ENCODE results near the gene ZFAND2A. TPM values are rescaled to one million over a fixed set of nuclear protein-coding genes. Genes with fewer than 3 reads are reported as not detected.
"Not testable (repeated sequence)": the region's sequence is repeated elsewhere in the genome, so short reads cannot be mapped to it uniquely, and the experiment has no call there.

Gene ZFAND2A
- total RNA-seq, 1 donor: 13.0 TPM

- Histone ChIP-seq H3K4me3 (ENCODE audit: insufficient read depth, low read length) (no peak overlapping the region), H3K27ac (ENCODE audit: low read depth, low read length) (no peak overlapping the region), H4K20me1 (ENCODE audit: insufficient read depth, low read length) (no peaks in the 10 kb centered on the region), H3K27me3 (ENCODE audit: insufficient read depth, low read length) (peaks cover 4% of the 10 kb centered on the region), H3K36me3 (ENCODE audit: insufficient read depth, low read length) (no peaks in the 10 kb centered on the region), H2AFZ (ENCODE audit: low read length) (no peak overlapping the region), H3K79me2 (ENCODE audit: insufficient read depth, low read length) (no peaks in the 10 kb centered on the region), H3K9me3 (ENCODE audit: low read depth, low read length) (no peaks in the 10 kb centered on the region), H3K4me2 (ENCODE audit: insufficient read depth, low read length) (no peak overlapping the region), H3K4me1 (ENCODE audit: insufficient read depth, low read length) (peaks cover 5% of the 10 kb centered on the region)
- TF ChIP-seq, protein P1, sequence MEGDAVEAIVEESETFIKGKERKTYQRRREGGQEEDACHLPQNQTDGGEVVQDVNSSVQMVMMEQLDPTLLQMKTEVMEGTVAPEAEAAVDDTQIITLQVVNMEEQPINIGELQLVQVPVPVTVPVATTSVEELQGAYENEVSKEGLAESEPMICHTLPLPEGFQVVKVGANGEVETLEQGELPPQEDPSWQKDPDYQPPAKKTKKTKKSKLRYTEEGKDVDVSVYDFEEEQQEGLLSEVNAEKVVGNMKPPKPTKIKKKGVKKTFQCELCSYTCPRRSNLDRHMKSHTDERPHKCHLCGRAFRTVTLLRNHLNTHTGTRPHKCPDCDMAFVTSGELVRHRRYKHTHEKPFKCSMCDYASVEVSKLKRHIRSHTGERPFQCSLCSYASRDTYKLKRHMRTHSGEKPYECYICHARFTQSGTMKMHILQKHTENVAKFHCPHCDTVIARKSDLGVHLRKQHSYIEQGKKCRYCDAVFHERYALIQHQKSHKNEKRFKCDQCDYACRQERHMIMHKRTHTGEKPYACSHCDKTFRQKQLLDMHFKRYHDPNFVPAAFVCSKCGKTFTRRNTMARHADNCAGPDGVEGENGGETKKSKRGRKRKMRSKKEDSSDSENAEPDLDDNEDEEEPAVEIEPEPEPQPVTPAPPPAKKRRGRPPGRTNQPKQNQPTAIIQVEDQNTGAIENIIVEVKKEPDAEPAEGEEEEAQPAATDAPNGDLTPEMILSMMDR (IDR thresholded peaks at IDR 0.05; ENCODE audit: extremely low read depth, low read depth, low read length): no peak
- DNase-seq (ENCODE audit: insufficient read length, low spot score, missing footprints): no peak
Observed at GRCh38 chr7:1174002-1174401, 14.0 kb upstream of the ZFAND2A start.

DNA sequence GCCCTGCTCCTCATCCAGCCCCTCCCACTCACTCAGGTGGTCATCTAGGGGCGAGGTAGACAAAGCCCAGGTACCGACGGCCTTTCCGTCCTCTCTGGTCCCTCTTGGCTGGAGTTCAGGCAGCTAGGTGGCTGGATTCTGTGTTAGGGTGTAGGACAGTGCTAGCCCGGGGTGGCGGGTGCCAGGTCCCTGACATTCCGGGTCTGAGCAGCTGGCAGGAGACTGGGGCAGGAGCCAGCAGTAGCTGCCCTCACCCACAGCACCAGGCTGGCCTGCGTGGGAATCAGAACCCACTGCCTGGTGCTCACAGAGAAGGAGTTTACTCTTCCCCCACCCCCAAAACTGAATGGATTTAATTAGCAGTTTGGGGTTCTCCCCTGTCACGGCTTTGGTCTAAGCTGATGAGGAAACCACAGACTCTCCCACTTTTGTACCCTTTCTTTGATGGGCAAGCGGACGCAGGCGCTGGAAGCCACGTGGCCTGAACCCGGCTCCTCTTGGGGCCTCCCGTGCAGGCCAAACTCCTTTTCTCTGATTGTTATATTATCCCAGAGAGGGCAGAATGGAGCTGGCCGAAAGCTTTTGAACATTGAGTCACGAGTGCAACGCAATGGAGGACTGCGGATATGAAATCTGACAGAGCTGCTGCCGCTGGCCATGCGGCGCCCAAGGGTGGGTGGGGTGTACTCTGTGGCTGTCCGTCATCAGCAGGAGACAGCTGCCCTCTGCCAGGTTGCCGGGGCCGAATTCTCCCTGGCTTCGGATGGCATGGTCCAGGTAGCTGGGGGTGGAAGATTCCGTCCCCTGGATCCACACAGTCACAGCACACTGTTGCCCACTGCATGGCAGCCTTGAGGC lies 12.9 kb upstream of the ZFAND2A start:
- H3K4me1 ChIP-seq (ENCODE audit: insufficient read depth, low read length): peaks cover 5% of the 10 kb centered on the region
- no peak overlapping the region for H3K4me3 ChIP-seq (ENCODE audit: insufficient read depth, low read length)

DNA sequence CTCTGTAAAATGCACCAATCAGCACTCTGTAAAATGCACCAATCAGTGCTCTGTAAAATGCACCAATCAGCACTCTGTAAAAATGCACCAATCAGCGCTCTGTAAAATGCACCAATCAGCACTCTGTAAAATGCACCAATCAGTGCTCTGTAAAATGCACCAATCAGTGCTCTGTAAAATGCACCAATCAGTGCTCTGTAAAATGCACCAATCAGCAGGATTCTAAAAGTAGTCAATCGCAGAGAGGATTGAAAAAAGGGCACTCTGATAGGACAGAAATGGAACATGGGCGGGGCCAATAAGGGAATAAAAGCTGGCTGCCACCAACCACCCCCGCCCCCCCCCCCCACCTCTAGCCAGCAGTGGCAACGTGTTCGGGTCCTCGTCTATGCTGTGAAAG lies 11.5 kb upstream of the ZFAND2A start:
- H3K79me2 ChIP-seq (ENCODE audit: insufficient read depth, low read length); H3K4me3 ChIP-seq (ENCODE audit: insufficient read depth, low read length); H3K9me3 ChIP-seq (ENCODE audit: low read depth, low read length); H3K4me1 ChIP-seq (ENCODE audit: insufficient read depth, low read length); H3K36me3 ChIP-seq (ENCODE audit: insufficient read depth, low read length); H2AFZ ChIP-seq (ENCODE audit: low read length); H3K27ac ChIP-seq (ENCODE audit: low read depth, low read length); H4K20me1 ChIP-seq (ENCODE audit: insufficient read depth, low read length); H3K4me2 ChIP-seq (ENCODE audit: insufficient read depth, low read length); H3K27me3 ChIP-seq (ENCODE audit: insufficient read depth, low read length); DNase-seq (ENCODE audit: insufficient read length, low spot score, missing footprints): not testable (repeated sequence)

More for the DNA sequence above, 12.9 kb upstream of the ZFAND2A start:
- Histone ChIP-seq H4K20me1 (ENCODE audit: insufficient read depth, low read length) (no peaks in the 10 kb centered on the region), H3K27me3 (ENCODE audit: insufficient read depth, low read length) (no peaks in the 10 kb centered on the region), H3K4me2 (ENCODE audit: insufficient read depth, low read length) (no peak overlapping the region), H3K36me3 (ENCODE audit: insufficient read depth, low read length) (no peaks in the 10 kb centered on the region), H3K79me2 (ENCODE audit: insufficient read depth, low read length) (no peaks in the 10 kb centered on the region), H2AFZ (ENCODE audit: low read length) (no peak overlapping the region), H3K9me3 (ENCODE audit: low read depth, low read length) (no peaks in the 10 kb centered on the region), H3K27ac (ENCODE audit: low read depth, low read length) (no peak overlapping the region)
- TF ChIP-seq, protein P1 (IDR thresholded peaks at IDR 0.05; ENCODE audit: extremely low read depth, low read depth, low read length): no peak
- DNase-seq (ENCODE audit: insufficient read length, low spot score, missing footprints): no peak

- H3K9me3 ChIP-seq (ENCODE audit: low read depth, low read length): no peaks in the 10 kb centered on the region
- DNase-seq (ENCODE audit: insufficient read length, low spot score, missing footprints): no peak
- no peaks in the 10 kb centered on the region for H3K79me2 ChIP-seq (ENCODE audit: insufficient read depth, low read length)
- H3K4me3 ChIP-seq (ENCODE audit: insufficient read depth, low read length): no peak overlapping the region
- no peaks in the 10 kb centered on the region for H3K27me3 ChIP-seq (ENCODE audit: insufficient read depth, low read length)
- TF ChIP-seq, protein P1 (IDR thresholded peaks at IDR 0.05; ENCODE audit: extremely low read depth, low read depth, low read length): no peak
- no peak overlapping the region for H3K27ac ChIP-seq (ENCODE audit: low read depth, low read length)
- no peaks in the 10 kb centered on the region for H3K4me1 ChIP-seq (ENCODE audit: insufficient read depth, low read length)
- H3K4me2 ChIP-seq (ENCODE audit: insufficient read depth, low read length): no peak overlapping the region
- H3K36me3 ChIP-seq (ENCODE audit: insufficient read depth, low read length): no peaks in the 10 kb centered on the region
- no peaks in the 10 kb centered on the region for H4K20me1 ChIP-seq (ENCODE audit: insufficient read depth, low read length)
- H2AFZ ChIP-seq (ENCODE audit: low read length): no peak overlapping the region
Observed at GRCh38 chr7:1170741-1171501, 10.9 kb upstream of the ZFAND2A start.
